ENCODE data around the gene MESD. TPM values are rescaled to one million over a fixed set of nuclear protein-coding genes. Genes with fewer than 3 reads are reported as not detected.

The MESD gene
- total and polyA plus RNA-seq, 2 of the 4 experiments (the other 2 are of a cell fraction) = 10.0 to 14.0 TPM

DNA sequence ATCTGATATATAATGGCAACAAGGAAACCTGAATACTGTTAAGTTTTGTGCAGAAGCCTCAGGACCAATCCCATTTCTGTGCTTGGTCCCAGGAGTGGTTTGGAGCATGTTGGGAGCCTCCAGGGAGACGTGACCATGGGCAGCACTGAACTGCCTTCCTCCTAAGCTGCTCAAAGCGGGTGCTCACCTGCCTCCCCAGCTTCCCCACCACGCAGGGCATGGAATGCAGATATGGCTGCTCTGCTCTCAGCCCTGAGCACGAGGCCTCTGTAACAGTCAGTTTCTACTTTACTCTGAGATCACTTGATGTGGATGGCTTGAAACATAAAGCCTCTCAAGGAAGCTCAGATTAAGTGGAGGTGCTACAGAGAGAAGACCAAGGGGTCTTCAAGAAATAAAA is 49.3 kb downstream of the MESD start:
- no peak overlapping the region for H4K91ac ChIP-seq (ENCODE audit: insufficient read depth, low read depth, low read length)
- no peaks in the 10 kb centered on the region for H3K9me3 ChIP-seq (ENCODE audit: control insufficient read depth, insufficient read depth, low read length)
- H3K9me1 ChIP-seq (ENCODE audit: insufficient read depth, low read length) = peaks cover 19% of the 10 kb centered on the region
- DNase-seq (no peak), ATAC-seq (ENCODE audit: low read depth) (no peak)
- H4K5ac ChIP-seq (ENCODE audit: low read depth, low read length) = no peak overlapping the region
- ChIA-PET CTCF (interaction anchor here (1.0 kb wide), 1 partner anchor 29 kb away, joined by 4 read pairs; no protein-coding TSS in a partner anchor), POLR2A (ENCODE audit: unreplicated experiment) (no interaction called here)
- H3K9ac ChIP-seq (ENCODE audit: low read depth, low read length) = no peak overlapping the region
- H3K56ac ChIP-seq (ENCODE audit: extremely low read depth, insufficient read depth, low read length) = no peak overlapping the region
- peaks cover 31% of the 10 kb centered on the region for H4K20me1 ChIP-seq (ENCODE audit: insufficient read depth, low read length)
- H3K4ac ChIP-seq (ENCODE audit: low read depth, low read length) = no peak overlapping the region
- H2BK15ac ChIP-seq (ENCODE audit: low read depth, low read length) = no peak overlapping the region
- H2AFZ ChIP-seq (replicated peaks; ENCODE audit: low read length, poor library complexity) = no peak overlapping the region
- no peak overlapping the region for H3K4me2 ChIP-seq (ENCODE audit: low read depth, low read length)
- H3K23ac ChIP-seq (ENCODE audit: low read depth, low read length) = no peak overlapping the region
- peaks cover 84% of the 10 kb centered on the region for H3K36me3 ChIP-seq (ENCODE audit: control insufficient read depth, insufficient read depth, low read length)
- no peak overlapping the region for H2BK120ac ChIP-seq (ENCODE audit: low read depth, low read length)
- H3K14ac ChIP-seq (replicated peaks; ENCODE audit: low read depth, low read length) = no peak overlapping the region
- no peak overlapping the region for H2AK5ac ChIP-seq (ENCODE audit: low read depth, low read length)
- no peak overlapping the region for H4K8ac ChIP-seq (ENCODE audit: low read depth in 2 of 2, low read length in 2 of 2)
- intact Hi-C loops (cut with micrococcal nuclease) = no loop called here
- H2BK20ac ChIP-seq (ENCODE audit: low read depth, low read length) = no peak overlapping the region
- dilution Hi-C loops (cut with HindIII; ENCODE audit: low sequenced_read_pairs, unreplicated experiment) = no loop called here
- no peaks in the 10 kb centered on the region for H3K27me3 ChIP-seq (ENCODE audit: control insufficient read depth, insufficient read depth, low read length)
- no peak overlapping the region for H2BK5ac ChIP-seq (ENCODE audit: low read depth, low read length, poor library complexity, severe bottlenecking)
- in situ Hi-C loops (cut with MboI; ENCODE audit: low sequenced_read_pairs) = no loop called here
- WGBS, 2 experiments (ENCODE audit: extremely low coverage in 2 of 2, insufficient read length in 1 of 2) = no CpG with 5 or more reads among the region's 4 CpGs
- H3K4me1 ChIP-seq (ENCODE audit: control insufficient read depth, insufficient read depth, low read length) = no peaks in the 10 kb centered on the region
- no peak overlapping the region for H3K4me3 ChIP-seq (ENCODE audit: insufficient read depth, low read depth, low read length)
- no peak overlapping the region for H3K27ac ChIP-seq (ENCODE audit: insufficient read depth, low read length)
- BruUV-seq (replicated peaks) = no TSS peak
- TF ChIP-seq NFE2L2 (IDR thresholded peaks at IDR 0.05; ENCODE audit: low read depth, low read length) = no peak
- no peak for TF ChIP-seq RCOR1 (IDR thresholded peaks at IDR 0.05; ENCODE audit: insufficient replicate concordance, low read length)
- no peak for TF ChIP-seq CTCF (conservative IDR thresholded peaks at IDR 0.05; ENCODE audit: low read depth, low read length)
- TF ChIP-seq CHD1 (IDR thresholded peaks at IDR 0.05; ENCODE audit: low read depth, low read length) = no peak
- TF ChIP-seq, protein P1, sequence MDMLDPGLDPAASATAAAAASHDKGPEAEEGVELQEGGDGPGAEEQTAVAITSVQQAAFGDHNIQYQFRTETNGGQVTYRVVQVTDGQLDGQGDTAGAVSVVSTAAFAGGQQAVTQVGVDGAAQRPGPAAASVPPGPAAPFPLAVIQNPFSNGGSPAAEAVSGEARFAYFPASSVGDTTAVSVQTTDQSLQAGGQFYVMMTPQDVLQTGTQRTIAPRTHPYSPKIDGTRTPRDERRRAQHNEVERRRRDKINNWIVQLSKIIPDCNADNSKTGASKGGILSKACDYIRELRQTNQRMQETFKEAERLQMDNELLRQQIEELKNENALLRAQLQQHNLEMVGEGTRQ (IDR thresholded peaks at IDR 0.05; ENCODE audit: low read depth, low read length) = no peak
- TF ChIP-seq, protein P2, sequence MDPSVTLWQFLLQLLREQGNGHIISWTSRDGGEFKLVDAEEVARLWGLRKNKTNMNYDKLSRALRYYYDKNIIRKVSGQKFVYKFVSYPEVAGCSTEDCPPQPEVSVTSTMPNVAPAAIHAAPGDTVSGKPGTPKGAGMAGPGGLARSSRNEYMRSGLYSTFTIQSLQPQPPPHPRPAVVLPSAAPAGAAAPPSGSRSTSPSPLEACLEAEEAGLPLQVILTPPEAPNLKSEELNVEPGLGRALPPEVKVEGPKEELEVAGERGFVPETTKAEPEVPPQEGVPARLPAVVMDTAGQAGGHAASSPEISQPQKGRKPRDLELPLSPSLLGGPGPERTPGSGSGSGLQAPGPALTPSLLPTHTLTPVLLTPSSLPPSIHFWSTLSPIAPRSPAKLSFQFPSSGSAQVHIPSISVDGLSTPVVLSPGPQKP (IDR thresholded peaks at IDR 0.05; ENCODE audit: borderline replicate concordance, low read depth, low read length) = no peak
- no peak for TF ChIP-seq CEBPB (IDR thresholded peaks at IDR 0.05; ENCODE audit: low read depth, low read length)
- TF ChIP-seq BHLHE40 (IDR thresholded peaks at IDR 0.05; ENCODE audit: low read depth, low read length) = no peak
- TF ChIP-seq RFX5 (IDR thresholded peaks at IDR 0.05; ENCODE audit: low read depth, low read length) = no peak
- TF ChIP-seq FOS (IDR thresholded peaks at IDR 0.05; ENCODE audit: low read depth, low read length) = no peak
- TF ChIP-seq MAFK (IDR thresholded peaks at IDR 0.05; ENCODE audit: low read depth, low read length) = no peak
- TF ChIP-seq MXI1 (IDR thresholded peaks at IDR 0.05; ENCODE audit: borderline replicate concordance, low read depth, low read length) = no peak
- TF ChIP-seq POLR2A (IDR thresholded peaks at IDR 0.05; ENCODE audit: low read depth, low read length) = no peak
- TF ChIP-seq MAZ (IDR thresholded peaks at IDR 0.05; ENCODE audit: borderline replicate concordance, low read depth, low read length) = no peak
- H3K18ac ChIP-seq (ENCODE audit: low read depth, low read length) = no peak overlapping the region
- no peak overlapping the region for H2AK9ac ChIP-seq (replicated peaks; ENCODE audit: low read depth, low read length, poor library complexity)
- H3K79me1 ChIP-seq (ENCODE audit: low read depth in 1 of 2, low read length in 2 of 2) = 0 out of 4 replicates have a peak, but pooled peaks cover 0 to 4% of the 10 kb centered on the region in 2 experiments

All from IMR-90 (cell line).